OCI-LY1 (cell line): Measurements from ENCODE around the gene ELFN2.

ENCODE experiments used
- EZH2 ChIP-seq: fragments of 200-600 bp; sonication (generic), shearing (Covaris generic); IDR thresholded peaks from 2 replicates; pipeline ENCODE4 v1.8.0; 2017; ENCODE audit warnings: borderline replicate concordance, mixed run types, mild to moderate bottlenecking, antibody characterized with exemption, low read length, moderate library complexity, mixed read lengths
- TF ChIP-seq, protein P1 (sequence below): fragments of 200-600 bp; sonication (generic), shearing (Covaris generic); IDR thresholded peaks from 2 replicates; pipeline ENCODE4 v1.5.1; 2017; ENCODE audit warnings: mild to moderate bottlenecking, antibody characterized with exemption, low read length, moderate library complexity, mixed read lengths

DNA sequence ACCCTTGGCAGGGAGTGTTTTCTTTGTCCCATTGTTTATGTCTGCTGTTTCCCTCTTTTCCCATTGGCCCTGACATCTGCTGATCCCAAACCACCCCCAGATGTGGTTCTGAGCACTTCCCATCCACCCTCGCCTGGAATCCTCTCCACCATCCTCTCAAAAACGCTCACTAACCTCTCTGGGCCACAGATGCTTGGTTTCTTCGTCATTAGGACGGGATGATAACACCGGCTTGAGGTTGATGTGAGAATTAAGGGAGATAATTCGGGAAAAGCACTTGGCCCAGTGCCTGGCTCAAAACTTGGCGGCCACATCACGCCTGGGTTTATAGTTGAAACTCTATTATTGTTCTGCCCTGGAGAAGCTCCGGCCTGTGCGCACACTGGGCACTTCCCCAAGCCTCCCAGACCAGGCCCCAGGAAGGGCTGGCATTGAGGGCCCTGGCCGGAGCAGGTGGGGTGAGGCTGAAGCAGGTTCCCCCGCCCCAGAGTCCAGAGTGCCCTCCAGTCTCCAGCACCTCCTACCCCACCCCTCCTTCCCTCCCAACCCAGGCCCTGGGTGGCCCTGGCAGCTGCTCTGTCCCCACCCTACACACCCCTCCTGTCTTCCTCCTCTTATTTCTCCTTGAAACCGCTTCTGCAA lies 81.3 kb downstream of the ELFN2 start:
- TF ChIP-seq, protein P1, sequence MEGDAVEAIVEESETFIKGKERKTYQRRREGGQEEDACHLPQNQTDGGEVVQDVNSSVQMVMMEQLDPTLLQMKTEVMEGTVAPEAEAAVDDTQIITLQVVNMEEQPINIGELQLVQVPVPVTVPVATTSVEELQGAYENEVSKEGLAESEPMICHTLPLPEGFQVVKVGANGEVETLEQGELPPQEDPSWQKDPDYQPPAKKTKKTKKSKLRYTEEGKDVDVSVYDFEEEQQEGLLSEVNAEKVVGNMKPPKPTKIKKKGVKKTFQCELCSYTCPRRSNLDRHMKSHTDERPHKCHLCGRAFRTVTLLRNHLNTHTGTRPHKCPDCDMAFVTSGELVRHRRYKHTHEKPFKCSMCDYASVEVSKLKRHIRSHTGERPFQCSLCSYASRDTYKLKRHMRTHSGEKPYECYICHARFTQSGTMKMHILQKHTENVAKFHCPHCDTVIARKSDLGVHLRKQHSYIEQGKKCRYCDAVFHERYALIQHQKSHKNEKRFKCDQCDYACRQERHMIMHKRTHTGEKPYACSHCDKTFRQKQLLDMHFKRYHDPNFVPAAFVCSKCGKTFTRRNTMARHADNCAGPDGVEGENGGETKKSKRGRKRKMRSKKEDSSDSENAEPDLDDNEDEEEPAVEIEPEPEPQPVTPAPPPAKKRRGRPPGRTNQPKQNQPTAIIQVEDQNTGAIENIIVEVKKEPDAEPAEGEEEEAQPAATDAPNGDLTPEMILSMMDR: no peak
- TF ChIP-seq EZH2: no peak
